HG03064 (cell line): Measurements from ENCODE around the gene NOTCH2NLA.
"Not testable (repeated sequence)": the region's sequence is repeated elsewhere in the genome, so short reads cannot be mapped to it uniquely, and the experiment has no call there.

ENCODE experiments used
- ATAC-seq: cut with Tn5 transposase; IDR thresholded peaks from one replicate; pipeline ENCODE4 v1.9.1; 2021; ENCODE audit warnings: low read depth; ENCODE audit not compliant: unreplicated experiment

The NOTCH2NLA gene

DNA sequence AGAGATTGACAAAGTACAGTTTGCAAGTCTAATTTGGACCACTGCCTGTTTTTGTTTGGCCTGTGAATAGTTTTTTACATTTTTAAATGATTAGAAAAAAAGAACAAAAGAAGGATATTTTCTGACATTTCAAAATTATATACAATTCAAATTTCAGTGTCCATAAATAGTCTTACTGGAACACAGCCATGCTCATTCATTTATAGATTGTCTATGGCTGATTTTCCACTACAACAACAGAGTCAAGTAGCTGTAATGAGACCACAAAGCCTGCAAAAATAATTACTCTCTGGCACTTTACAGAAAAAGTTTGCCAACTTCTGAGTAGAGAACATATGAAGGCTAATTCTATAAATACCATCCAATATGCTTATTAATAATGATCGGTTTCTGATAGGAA lies 61.1 kb downstream of the NOTCH2NLA start:
- not testable (repeated sequence) for ATAC-seq

DNA sequence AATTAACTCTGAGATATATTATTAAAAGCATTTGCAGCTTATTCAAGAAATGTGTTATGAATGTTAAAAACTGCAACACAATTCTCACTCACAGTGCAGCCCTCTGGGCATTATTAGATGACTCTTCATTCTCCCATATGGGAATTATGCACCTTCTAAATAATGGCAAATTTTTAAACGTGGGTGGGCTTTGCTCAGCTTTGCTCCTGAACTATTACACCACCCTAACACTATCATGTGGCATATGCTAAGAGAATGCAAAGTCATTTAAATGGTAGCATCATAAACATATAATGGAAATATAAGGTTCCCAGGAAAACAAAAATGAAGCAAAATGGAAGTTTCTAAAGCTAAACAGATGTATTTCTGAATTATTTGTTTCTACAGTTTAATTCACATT lies 61.5 kb downstream of the NOTCH2NLA start:
- ATAC-seq: not testable (repeated sequence)

DNA sequence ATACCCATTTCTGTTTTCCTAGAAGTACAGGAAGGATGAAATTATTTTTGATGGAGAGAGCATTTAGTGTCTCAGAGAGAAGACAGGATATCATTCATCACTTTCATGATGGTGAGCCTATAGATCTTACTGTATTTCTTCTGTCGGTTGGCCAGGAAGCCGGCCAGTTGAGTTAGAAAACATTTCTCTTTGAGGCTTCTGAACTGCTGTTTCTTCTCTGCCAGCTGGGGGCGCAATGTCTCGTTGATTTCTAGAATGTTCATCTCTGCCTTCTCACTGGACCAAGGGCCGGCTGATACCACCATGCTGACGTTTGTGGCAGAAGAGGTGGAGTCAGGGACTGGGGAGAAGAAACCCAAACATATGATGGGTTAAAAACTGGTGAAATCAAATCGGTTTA lies 84.4 kb downstream of the NOTCH2NLA start, which contains the start of gene NBPF10:
TSS of gene NBPF10 (minus strand) at position 340 of the 400 bp plus-strand sequence. CDS start at position 305, 35 bp downstream.
- ATAC-seq: not testable (repeated sequence)
